ENCODE results near the gene HADHA.

DNA sequence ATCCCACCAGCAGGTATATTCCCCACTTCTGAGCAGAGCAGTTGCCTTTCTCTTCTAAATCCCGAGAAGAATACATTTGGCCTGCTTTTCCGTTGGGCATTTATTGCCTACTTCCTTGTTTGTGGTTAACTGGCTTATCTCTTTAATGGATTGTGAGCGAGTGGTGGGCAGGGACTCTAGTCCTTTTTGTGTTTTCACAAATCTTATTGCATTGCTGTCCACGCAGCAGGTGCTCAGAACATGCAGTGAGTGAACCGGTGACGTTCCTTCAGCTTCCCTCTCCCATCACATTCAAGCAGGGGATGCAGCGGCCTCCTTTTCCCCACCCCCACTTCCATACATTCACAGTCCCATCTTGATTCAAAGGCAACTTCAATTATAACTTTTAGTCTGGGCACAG lies 100.4 kb downstream of the HADHA start:
- no peak for TF ChIP-seq EZH2phosphoT487 (conservative IDR thresholded peaks at IDR 0.05; ENCODE audit: low read length)
- no peak for TF ChIP-seq CTCF (IDR thresholded peaks at IDR 0.05; ENCODE audit: insufficient read depth, low read length, poor library complexity, severe bottlenecking)
